NCI-H345 treated with DMSO at 0.1 percent for 48 hours (cell line): Measurements from ENCODE around the gene GGA1.
"Not testable (repeated sequence)": the region's sequence is repeated elsewhere in the genome, so short reads cannot be mapped to it uniquely, and the experiment has no call there.

Experiments
- DNase-seq: peaks from one replicate; lab custom pipeline; 2025; ENCODE audit not compliant: unreplicated experiment; lab: John Stamatoyannopoulos, UW

The GGA1 gene

DNA sequence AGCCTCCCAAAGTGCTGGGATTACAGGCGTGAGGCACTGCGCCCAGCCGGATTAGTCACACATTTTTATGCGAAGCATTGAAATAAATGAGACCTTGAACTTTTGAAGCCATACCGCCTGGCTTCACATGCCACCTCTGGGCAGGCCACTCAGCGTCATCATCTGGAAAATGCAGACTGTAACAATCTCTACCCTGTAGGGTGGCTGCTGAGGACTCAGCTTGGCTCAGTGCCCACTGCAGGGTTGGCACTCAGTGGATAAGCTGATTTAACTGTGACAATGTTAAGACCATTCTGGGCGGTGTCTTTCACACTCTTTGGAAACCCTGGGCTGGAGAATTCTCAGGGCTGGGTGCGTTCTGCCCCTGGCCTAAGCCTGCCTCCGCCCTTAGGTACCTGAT, 39.3 kb downstream of the GGA1 start:
- DNase-seq = no peak

DNA sequence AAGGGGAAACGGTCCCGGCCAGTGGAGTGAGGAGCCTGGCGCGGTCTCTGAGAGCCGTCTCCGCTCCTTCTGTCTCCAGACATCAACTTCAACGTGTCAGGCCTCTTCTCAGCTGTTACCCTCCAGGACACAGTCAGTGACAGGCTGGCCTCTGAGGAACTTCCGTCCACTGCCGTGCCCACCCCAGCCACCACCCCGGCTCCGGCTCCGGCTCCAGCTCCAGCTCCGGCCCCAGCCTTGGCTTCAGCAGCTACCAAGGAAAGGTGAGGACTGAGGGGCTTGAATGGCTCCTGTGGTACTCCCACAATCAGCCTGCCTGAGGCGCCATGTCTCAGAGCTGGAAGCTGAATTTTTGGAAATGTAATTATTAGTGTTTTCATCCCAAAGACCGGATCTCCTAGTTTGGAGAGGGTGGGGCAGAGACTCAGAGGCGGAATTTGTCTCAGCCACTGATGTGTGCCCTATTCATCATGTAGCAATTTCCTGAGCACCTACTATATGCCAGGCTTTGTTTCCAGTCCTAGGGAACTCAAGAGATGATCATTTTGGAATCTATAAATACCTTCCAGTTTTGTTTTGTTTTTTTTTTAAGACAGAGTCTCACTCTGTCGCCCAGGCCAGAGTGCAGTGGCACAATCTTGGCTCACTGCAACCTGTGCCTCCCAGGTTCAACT, 42.0 kb downstream of the GGA1 start:
- no peak for DNase-seq

DNA sequence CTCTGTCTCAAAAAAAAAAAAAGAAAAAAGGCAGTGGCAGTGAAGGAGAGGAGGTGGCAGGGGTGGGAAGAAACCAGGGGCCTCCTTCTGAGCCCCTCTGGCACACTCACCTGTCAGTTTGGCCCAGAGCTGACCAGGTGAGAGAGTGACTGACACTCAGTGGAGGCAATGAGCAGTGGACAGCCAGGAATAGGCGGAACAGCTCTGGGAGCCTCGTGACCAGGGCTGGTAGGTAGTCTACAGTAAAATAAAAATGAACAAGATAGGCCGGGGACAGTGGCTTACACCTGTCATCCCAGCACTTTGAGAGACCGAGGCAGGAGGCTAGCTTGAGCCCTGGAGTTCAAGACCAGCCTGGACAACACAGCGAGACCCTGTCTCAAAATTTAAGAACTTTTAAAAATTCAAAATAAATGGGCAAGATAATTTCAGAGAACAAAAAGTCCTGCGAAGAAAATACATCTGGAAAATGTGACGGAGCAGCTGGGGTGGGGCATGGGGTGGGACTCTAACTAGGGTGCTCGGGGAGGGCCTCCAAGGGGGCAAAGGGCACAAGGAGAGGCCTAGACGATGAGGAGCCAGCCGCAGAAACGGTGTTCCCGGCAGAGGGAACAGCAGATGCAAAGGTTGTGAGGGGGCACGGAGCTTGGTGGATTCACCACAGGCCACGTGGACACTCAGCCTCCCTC, 46.1 kb downstream of the GGA1 start:
- DNase-seq = no peak

DNA sequence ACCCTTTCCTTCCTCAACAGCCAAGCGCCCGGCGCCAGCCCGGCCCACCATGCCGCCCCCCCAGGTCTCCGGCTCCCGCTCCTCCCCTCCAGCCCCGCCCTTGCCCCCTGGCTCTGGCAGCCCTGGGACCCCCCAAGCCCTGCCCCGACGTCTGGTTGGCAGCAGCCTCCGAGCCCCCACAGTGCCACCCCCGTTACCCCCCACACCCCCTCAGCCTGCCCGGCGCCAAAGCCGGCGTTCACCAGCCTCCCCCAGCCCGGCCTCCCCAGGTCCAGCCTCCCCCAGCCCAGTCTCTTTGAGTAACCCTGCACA, 46.6 kb downstream of the GGA1 start:
- DNase-seq = no peak

DNA sequence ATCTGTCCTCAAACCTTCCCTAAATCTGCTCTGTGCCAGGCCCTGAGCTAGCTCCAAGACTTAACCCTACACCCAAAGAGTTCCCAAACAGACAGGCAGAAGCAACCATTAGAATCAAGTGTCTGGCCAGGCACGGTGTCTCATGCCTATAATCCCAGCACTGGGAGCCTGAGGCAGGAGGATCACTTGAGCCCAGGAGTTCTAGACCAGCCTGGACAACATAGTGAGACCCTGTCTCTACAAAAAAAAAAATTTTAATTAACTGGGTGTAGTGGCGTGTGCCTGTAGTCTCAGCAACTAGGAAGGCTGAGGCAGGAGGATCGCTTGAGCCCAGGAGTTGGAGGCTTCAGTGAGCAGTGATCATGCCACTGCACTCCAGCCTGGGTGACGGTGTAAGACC, 47.9 kb downstream of the GGA1 start:
- not testable (repeated sequence) for DNase-seq

DNA sequence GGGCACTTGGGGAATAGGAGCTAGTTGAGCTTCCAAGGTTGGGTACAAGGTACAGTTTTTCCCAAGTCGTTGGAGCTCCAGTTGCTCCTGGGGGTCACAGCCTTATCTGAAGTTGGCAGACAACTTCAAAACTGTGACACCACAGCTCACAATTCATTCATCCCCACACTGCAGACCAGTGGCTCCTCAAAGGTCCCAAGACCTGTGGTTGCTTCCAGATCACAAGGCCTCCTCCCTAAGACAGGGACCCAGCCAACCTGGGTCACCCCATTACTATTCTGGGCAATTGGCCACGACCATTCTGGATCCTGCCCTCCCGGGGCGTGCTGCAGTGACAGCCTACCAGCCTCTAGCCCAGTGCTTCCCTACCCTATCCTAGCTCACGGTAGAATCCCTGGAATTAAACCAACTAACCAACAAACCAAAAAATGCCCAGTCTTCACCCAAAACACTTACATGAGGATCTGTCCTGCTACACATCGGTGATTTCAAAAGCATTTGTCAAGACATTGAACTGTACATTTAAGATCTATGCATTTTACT, 49.0 kb downstream of the GGA1 start:
- no peak for DNase-seq

DNA sequence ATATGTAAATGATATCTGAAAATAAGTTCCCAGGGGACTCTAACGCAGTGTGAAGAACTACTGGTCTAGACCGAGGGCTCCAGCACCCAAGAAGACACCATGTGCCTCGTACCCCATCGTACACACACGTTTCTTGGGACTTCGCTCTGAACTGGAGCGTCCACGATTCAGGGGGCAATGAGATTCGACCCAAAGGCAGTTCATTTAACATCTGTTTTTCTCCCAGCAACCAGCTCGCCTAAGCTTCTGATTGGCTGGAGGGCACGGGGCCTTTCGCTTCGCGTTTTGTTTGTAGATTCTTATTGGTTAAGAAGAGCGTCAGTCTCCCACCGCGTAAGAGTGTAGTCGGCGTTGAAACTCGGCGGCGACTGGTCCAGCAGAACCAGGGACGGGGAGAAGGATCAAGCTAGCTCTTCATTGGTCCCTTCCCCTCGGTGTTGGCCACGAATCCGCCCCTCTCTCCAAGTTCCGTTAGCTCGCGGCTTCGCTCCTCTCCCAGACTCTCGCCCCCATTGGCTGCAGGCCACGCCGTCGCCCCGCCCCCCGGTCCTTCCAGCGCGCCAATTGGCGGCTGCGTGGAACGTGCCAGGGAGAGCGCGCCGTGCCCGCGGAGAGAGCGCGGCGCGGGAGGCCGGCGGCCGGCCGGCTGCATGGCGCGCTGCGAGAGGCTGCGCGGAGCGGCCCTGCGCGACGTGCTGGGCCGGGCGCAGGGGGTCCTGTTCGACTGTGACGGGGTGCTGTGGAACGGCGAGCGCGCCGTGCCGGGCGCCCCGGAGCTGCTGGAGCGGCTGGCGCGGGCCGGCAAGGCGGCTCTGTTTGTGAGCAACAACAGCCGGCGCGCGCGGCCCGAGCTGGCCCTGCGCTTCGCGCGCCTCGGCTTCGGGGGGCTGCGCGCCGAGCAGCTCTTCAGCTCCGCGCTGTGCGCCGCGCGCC, 49.8 kb downstream of the GGA1 start, which contains the start of gene PDXP:
Gene PDXP, plus strand, starts transcription at position 591 of the 933 bp plus-strand sequence. Its CDS starts 60 bp downstream, at position 651.
- DNase-seq = peak; percentile 92

DNA sequence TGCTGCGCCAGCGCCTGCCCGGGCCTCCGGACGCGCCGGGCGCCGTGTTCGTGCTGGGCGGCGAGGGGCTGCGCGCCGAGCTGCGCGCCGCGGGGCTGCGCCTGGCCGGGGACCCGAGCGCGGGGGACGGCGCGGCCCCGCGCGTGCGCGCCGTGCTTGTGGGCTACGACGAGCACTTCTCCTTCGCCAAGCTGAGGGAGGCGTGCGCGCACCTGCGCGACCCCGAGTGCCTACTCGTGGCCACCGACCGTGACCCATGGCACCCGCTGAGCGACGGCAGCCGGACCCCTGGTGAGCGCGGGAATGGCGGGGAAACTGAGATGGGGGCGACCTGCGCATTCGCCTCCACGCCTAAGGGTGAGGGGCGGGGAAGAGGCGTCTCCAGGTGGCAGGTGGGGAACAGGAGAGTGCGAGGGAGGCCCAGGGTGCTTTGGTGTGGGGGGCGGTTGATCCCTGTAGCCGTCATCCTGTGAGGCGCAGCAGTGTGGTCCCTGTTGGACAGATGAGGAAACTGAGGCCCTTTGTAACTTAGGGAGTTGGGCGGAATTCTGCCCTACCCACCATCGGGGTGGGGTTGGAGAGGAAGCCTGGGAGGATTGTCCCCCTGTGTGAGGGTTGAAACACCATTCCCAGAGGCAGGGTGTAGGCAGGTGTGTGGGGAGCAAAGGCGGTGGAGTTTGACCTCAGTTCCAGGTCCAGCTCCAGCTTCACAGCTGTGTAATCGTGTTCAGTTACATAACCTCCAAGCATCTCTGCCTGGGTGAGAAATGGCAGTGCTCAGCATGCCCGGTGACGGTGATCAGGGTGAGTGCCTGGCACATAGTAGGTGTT, 50.6 kb downstream of the GGA1 start:
- DNase-seq = no peak

DNA sequence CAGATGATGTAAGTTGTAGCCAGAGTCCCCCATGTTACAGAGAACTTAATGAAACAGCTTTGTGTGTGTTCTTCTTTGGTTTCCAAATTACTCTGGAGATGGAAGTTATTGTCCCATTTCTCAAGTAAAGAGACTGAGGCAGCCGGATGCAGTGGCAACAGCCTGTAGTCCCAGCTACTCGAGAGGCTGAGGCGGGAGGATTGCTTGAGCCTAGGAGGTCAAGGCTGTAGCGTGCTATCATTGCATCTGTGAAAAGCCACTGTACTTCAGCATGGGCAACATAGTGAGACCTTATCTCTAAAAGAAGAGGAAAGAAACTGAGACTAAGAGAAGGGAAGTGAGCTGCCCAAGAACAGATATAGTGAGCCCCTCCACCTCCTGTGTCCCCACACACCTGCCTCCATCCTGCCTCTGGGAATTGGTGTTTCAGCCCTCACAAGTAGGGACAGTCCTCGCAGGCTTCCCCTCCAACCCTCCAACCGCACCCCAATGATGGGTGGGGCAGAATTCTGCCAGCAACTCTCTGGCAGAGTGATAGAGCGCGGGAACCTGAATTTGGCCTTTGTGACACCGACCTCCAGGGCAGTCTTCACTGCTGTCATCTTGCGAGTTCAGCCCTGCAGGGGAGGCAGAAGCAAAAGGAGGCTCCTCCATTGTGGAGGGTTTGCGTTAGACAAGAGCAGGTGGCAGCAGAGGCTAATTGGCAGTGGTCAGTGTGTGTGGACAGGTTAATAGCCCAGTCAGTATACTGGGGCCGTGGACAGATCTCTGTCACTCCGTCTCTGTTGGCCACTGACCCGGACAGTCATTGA, 51.5 kb downstream of the GGA1 start:
- DNase-seq = no peak

DNA sequence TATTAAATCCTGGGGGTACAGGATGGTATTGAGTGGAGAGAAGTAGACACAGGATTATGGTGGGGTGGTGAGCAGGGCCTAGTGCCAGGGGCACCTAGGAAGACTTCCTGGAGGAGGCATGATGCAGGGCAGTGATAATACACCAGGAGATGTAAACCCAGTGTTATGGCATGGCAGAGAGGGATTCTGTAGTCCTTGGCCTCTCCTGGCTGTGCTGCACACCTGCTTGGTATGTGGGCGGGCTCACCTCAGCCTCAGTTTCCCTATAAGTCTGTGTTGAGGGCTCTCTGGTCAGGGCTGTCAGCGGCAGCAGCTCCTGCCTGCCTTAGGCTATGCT, 52.0 kb downstream of the GGA1 start:
- DNase-seq = no peak

DNA sequence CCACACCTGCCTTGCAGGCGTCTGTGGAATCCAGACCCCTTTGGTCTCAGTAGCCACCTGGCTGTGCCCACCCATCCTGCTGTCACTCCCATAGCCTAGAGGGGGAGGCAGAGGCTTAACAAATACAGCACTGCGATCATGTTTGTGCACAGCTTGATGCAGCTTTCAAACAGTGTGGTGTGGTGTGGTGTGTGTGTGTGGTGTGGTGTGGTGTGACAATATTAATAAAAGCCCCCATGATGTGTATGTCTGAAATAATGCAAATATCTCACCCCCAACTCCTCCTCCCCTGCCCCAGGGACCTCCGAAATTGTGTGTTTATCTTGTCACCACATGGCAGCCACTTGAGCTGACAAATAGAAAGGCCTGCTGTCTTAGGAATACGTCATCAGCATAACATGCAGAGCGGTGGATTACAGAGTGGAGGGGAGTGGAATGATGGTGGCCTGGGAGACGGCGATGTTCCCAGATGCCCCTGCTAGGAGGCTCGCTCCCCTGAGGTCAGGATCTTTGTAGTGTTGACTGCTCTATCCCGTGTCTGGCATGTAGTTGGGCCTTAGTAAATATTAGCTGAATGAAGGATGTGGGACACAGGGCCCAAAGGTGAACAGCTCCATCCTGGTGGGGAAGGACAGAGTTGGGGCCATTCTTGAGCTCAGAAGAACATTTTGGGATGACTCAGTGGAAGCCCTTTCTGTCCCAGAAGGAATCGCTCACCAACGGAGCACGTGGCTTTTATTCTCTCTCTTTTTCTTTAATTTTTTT, 52.7 kb downstream of the GGA1 start:
- peak; percentile 55 for DNase-seq

DNA sequence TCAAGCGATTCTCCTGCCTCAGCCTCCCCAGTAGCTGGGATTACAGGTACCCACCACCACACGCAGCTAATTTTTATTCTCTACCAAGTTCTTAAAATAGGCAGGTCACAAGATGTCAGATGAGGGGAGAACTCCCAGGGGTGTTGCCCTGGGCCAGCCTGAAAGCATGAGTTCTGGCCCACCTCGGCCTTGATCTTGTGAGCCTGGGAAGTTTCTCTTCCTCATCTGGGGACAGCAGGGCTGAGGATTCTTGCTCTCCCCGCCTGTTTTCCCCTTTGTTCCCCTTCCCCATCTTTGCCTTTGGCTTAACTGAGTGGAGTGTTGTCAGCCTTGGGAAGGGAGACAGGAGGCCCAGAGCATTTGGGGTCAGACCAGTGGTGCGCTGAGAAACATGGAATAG, 53.4 kb downstream of the GGA1 start:
- no peak for DNase-seq

DNA sequence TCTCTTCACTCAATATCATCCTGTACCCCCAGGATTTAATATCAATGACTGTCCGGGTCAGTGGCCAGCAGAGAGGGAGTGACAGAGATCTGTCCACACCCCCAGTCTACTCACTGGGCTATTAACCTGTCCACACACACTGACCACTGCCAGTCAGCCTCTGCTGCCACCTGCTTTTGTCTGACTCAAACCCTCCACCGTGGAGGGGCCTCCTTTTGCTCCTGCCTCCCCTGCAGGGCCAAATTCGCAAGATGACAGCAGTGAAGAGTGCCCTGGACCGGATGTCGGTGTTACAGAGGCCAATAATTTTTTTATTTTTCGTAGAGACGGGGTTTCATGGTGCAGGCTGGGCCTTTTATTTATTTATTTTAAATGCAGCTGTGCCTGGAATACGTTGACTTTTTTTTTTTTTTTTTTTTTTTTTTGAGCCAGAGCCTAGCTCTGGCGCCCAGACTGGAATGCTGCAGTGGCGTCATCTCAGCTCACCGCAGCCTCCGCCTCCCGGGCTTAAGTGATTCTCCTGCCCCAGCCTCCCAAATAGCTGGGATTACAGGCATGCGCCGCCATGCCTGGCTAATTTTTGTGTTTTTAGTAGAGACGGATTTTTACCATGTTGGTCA, 55.0 kb downstream of the GGA1 start:
- DNase-seq = no peak

DNA sequence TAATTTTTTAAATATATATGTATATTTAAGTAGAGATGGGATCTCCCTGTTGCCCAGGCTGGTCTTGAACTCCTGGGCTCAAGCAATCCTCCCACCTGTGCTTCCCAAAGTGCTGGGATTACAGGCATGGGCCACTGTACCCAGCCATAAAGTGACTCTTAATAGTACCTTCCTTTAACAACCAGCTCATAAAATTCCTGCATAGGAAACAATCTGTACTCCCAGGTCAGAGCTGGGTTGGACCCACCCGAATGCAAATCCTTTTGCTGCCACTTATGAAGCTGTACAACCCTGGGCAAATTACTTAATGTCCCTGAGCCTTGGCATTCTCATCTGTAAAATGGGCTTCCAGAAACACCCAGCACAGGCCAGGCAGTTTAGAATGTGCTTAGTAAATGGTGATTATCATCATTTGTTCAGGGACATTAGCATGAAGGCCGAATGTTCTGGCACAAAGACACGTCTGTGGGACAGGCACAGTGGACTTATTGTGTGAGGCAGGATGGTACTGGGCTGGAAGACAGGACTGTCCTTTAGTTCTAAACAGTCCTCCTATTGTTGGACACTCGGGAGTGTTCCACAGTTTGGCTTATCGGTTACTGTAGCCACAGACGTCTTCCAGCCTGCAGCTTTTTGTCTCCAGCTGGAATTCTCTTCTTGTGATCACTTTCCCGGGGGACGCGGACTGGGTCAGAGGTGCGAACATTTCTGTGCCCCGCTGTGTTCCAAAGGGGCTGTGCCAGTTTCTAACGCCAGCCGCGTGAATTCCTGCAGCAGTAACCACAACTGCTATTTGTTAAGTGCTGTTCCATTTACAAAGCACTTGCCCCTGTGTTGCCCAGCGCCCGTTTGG, 55.8 kb downstream of the GGA1 start:
- DNase-seq = no peak

DNA sequence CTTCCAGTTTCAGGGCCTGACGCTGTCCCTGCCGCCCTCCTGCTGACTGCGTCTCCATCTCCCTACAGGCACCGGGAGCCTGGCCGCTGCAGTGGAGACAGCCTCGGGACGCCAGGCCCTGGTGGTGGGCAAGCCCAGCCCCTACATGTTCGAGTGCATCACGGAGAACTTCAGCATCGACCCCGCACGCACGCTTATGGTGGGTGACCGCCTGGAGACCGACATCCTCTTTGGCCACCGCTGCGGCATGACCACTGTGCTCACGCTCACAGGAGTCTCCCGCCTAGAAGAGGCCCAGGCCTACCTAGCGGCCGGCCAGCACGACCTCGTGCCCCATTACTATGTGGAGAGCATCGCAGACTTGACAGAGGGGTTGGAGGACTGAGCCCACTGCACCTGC, 56.9 kb downstream of the GGA1 start:
- no peak for DNase-seq

DNA sequence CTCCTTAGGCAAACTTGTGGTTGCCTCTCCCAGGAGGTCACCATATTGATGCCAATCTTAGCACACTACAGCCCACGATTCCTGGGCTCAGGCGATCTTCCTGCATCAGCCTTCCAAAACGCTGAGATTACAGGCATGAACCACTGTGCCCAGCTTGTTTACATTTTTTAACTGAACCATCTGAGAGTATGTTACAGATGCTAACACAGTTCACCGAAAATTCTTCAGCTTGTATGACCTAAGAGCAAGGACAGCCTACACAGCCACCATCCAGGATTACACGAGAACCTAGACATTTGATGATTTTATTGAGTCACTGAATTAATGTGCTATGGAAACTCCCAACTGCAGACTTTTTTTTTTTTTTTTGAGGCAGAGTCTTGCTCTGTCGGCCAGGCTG, 61.0 kb downstream of the GGA1 start:
- DNase-seq = no peak

DNA sequence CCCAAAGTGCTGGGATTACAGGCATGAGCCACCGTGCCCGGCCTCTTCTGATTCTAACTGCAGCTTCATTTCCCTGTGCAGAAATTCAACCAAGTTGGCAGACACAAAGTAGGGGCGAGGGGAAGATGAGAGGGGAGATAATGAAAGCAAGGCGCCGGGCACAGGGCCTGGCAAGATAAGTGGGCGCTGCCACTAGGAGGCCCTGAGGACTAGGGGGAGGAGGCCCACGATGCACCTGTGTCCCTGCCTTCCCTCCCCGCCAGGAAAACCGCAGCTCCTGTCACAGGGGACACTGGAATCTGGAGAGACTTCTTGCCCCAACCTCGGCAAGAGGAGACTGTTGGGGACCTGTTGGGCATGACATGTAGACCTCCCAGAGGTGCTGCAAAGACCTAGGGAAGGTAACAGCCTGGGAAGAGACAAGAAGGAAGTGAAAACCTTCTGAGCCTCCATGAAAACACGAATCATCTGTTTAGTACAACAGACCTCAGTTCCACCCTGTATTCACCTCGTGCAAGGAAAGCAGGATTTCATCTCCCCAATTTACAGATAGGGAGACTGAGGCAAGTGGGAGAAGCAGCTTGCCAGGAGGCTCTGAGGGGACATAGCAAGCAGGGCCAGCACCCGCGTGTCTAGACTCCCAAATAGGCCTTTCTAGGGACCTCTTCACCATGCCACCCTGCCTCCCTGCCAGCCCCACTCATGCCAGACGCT, 63.7 kb downstream of the GGA1 start:
- no peak for DNase-seq
